ENCODE data around the gene ACKR4. TPM values are rescaled to one million over a fixed set of nuclear protein-coding genes. Genes with fewer than 3 reads are reported as not detected.
"Not testable (repeated sequence)": the region's sequence is repeated elsewhere in the genome, so short reads cannot be mapped to it uniquely, and the experiment has no call there.

ACKR4 gene
- total RNA-seq, 4 donors from 2014 or later, result not detected

DNA sequence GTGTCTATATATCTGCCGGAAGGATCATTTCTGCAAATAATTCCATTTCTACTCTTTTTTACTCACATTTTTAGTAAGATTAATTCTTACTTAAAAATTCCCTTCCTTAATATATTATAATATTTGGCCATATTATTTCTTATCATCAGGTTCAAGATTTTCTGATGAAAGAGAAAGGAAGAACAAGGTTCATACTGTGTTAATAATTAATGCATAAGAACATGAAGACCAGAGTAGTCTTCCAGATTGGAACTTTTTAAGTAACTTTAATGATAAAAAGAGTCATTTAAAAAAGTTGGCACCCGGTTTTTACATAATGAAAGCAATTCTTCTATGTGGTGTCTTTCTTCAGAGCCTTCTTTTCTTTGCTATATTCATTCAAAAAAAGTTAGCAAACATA lies 590 bp downstream of the ACKR4 start:
- Histone ChIP-seq H3K27ac (no peak overlapping the region), H3K9me3 (no peaks in the 10 kb centered on the region), H3K4me3 (no peak overlapping the region), H3K4me1 (no peaks in the 10 kb centered on the region), H3K36me3 (peaks cover 4 to 8% of the 10 kb centered on the region in 2 donors), H3K27me3 (no peaks in the 10 kb centered on the region)
- no peak for ATAC-seq
- intact Hi-C loops (cut with DNase I; ENCODE audit: low total_unique reads), result no loop called here
- no peak for DNase-seq
- no peak for TF ChIP-seq CTCF (IDR thresholded peaks at IDR 0.05 in 4 of 5, conservative IDR thresholded peaks at IDR 0.05 in 1 of 5)
- TF ChIP-seq POLR2A (IDR thresholded peaks at IDR 0.05), result no peak
- in situ Hi-C loops (cut with MboI; ENCODE audit: low sequenced_read_pairs in 4 of 4), result no loop called here

- TF ChIP-seq POLR2A (IDR thresholded peaks at IDR 0.05) (no peak), CTCF (IDR thresholded peaks at IDR 0.05 in 4 of 5, conservative IDR thresholded peaks at IDR 0.05 in 1 of 5) (no peak)
- no peak overlapping the region for H3K27ac ChIP-seq
- in situ Hi-C loops (cut with MboI; ENCODE audit: low sequenced_read_pairs in 4 of 4), result no loop called here
Measured at GRCh38 chr3:132598181-132598580, 1.1 kb downstream of the ACKR4 start.

DNA sequence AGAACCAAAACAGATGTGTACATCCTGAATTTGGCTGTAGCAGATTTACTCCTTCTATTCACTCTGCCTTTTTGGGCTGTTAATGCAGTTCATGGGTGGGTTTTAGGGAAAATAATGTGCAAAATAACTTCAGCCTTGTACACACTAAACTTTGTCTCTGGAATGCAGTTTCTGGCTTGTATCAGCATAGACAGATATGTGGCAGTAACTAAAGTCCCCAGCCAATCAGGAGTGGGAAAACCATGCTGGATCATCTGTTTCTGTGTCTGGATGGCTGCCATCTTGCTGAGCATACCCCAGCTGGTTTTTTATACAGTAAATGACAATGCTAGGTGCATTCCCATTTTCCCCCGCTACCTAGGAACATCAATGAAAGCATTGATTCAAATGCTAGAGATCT lies 3.5 kb downstream of the ACKR4 start:
- H3K27ac ChIP-seq; H3K27me3 ChIP-seq; H3K9me3 ChIP-seq; DNase-seq; H3K4me3 ChIP-seq; H3K4me1 ChIP-seq; ATAC-seq; intact Hi-C loops (cut with DNase I; ENCODE audit: low total_unique reads); in situ Hi-C loops (cut with MboI; ENCODE audit: low sequenced_read_pairs in 4 of 4): not testable (repeated sequence)
- peaks cover 6 to 19% of the 10 kb centered on the region in 2 donors for H3K36me3 ChIP-seq

More at GRCh38 chr3:132598181-132598580, 1.1 kb downstream of the ACKR4 start:
- no peaks in the 10 kb centered on the region for H3K4me1 ChIP-seq
- no peak overlapping the region for H3K4me3 ChIP-seq
- ATAC-seq (no peak), DNase-seq (no peak)
- H3K27me3 ChIP-seq, result no peaks in the 10 kb centered on the region
- H3K9me3 ChIP-seq, result no peaks in the 10 kb centered on the region
- intact Hi-C loops (cut with DNase I; ENCODE audit: low total_unique reads), result no loop called here
- peaks cover 4 to 13% of the 10 kb centered on the region in 2 donors for H3K36me3 ChIP-seq

DNA sequence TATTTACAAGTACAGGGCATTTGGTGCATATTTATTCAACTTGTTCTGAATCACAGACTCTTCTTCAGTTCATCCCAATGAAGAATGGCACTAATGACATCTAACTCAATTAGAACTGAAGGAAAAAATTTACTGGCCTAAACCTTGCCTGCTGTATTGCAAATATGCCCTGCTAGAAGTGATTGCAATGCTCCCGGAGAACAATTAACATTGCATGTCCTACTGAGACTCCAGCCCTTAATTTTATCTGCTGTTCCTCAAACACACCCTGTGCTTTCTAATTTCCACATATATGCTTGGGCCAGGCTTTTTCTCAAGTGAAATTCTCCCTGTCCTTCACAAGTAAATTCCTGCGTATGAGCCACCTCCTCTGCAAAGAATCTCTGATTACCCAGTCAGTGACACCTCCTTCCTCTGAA lies 8.3 kb downstream of the ACKR4 start:
- H3K4me3 ChIP-seq, result no peak overlapping the region
- no peak for TF ChIP-seq CTCF (IDR thresholded peaks at IDR 0.05 in 4 of 5, conservative IDR thresholded peaks at IDR 0.05 in 1 of 5)
- TF ChIP-seq POLR2A (IDR thresholded peaks at IDR 0.05), result no peak
- DNase-seq (no peak), ATAC-seq (no peak)
- in situ Hi-C loops (cut with MboI; ENCODE audit: low sequenced_read_pairs in 4 of 4) (no loop called here), intact Hi-C loops (cut with DNase I; ENCODE audit: low total_unique reads) (no loop called here)
- no peaks in the 10 kb centered on the region for H3K27me3 ChIP-seq
- peaks cover 3 to 11% of the 10 kb centered on the region in 2 donors for H3K36me3 ChIP-seq
- no peaks in the 10 kb centered on the region for H3K4me1 ChIP-seq
- H3K27ac ChIP-seq, result no peak overlapping the region
- H3K9me3 ChIP-seq, result no peaks in the 10 kb centered on the region

GRCh38 chr3:132606085-132606484 lies 9.0 kb downstream of the ACKR4 start:
- intact Hi-C loops (cut with DNase I; ENCODE audit: low total_unique reads) (no loop called here), in situ Hi-C loops (cut with MboI; ENCODE audit: low sequenced_read_pairs in 4 of 4) (no loop called here)
- no peaks in the 10 kb centered on the region for H3K27me3 ChIP-seq
- peaks cover 3 to 11% of the 10 kb centered on the region in 2 donors for H3K36me3 ChIP-seq
- TF ChIP-seq POLR2A (IDR thresholded peaks at IDR 0.05), result no peak
- no peak for TF ChIP-seq CTCF (IDR thresholded peaks at IDR 0.05 in 4 of 5, conservative IDR thresholded peaks at IDR 0.05 in 1 of 5)
- no peak overlapping the region for H3K4me3 ChIP-seq
- H3K4me1 ChIP-seq, result no peaks in the 10 kb centered on the region
- DNase-seq (no peak), ATAC-seq (no peak)
- H3K27ac ChIP-seq, result no peak overlapping the region
- no peaks in the 10 kb centered on the region for H3K9me3 ChIP-seq

DNA sequence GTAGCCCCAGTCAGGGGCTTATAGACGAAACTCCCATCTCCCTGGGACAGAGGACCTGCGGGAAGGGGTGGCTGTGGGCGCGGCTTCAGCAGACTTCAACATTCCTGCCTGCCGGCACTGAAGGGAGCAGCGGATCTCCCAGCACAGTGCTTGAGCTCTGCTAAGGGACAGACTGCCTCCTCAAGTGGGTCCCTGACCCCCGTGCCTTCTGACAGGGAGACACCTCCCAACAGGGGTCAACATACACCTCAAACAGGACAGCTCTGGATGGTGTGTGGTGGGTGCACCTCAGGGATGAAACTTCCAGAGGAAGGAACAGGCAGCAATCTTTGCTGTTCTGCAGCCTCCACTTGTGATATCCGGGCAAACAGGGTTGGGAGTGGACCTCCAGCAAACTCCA lies 9.6 kb downstream of the ACKR4 start:
- peaks cover 3 to 11% of the 10 kb centered on the region in 2 donors for H3K36me3 ChIP-seq
- H3K4me3 ChIP-seq; ATAC-seq; H3K9me3 ChIP-seq; DNase-seq; intact Hi-C loops (cut with DNase I; ENCODE audit: low total_unique reads); in situ Hi-C loops (cut with MboI; ENCODE audit: low sequenced_read_pairs in 4 of 4); H3K27ac ChIP-seq; H3K4me1 ChIP-seq; H3K27me3 ChIP-seq: not testable (repeated sequence)

- H3K9me3 ChIP-seq; H3K27ac ChIP-seq; H3K27me3 ChIP-seq; DNase-seq; intact Hi-C loops (cut with DNase I; ENCODE audit: low total_unique reads); in situ Hi-C loops (cut with MboI; ENCODE audit: low sequenced_read_pairs in 4 of 4); H3K4me3 ChIP-seq; H3K4me1 ChIP-seq; ATAC-seq: not testable (repeated sequence)
- peaks cover 0 to 10% of the 10 kb centered on the region in 2 donors for H3K36me3 ChIP-seq
Measured at GRCh38 chr3:132615301-132615700, 18.2 kb downstream of the ACKR4 start.

Measured in gastrocnemius medialis (tissue), 4 donors.